ENCODE measurements around the gene CFAP299. TPM values are rescaled to one million over a fixed set of nuclear protein-coding genes. Genes with fewer than 3 reads are reported as not detected.
A peak's percentile ranks its signal among the peaks of the same experiment; 100 is the strongest.

CFAP299 gene
- polyA plus RNA-seq, 6 donors from 2014 or later, result not detected

- Mint-ChIP-seq H3K9me3 (peaks cover 5 to 16% (median 9%) of the 10 kb centered on the region in 7 donors), H3K27me3 (peaks cover 0 to 4% (median 0%) of the 10 kb centered on the region in 3 donors), H3K4me1 (no peaks in the 10 kb centered on the region), H3K36me3 (peaks cover 0 to 6% of the 10 kb centered on the region in 2 donors), H3K4me3 (no peak overlapping the region), H3K27ac (no peak overlapping the region)
- ATAC-seq (ENCODE audit: low read depth in 2 of 2), result no peak
- no peak for DNase-seq
These were observed 506.2 kb downstream of the CFAP299 start for GRCh38 chr4:80841587-80842281.

- no peaks in the 10 kb centered on the region for H3K36me3 Mint-ChIP-seq
These were observed 510.7 kb downstream of the CFAP299 start for GRCh38 chr4:80846210-80846609.

GRCh38 chr4:80852061-80852460 is 516.5 kb downstream of the CFAP299 start:
- H3K27me3 Mint-ChIP-seq, result no peaks in the 10 kb centered on the region
- DNase-seq (no peak), ATAC-seq (ENCODE audit: low read depth in 2 of 2) (no peak)
- no peaks in the 10 kb centered on the region for H3K4me1 Mint-ChIP-seq
- no peaks in the 10 kb centered on the region for H3K36me3 Mint-ChIP-seq
- no peak overlapping the region for H3K4me3 Mint-ChIP-seq
- peaks cover 0 to 6% (median 2%) of the 10 kb centered on the region in 7 donors for H3K9me3 Mint-ChIP-seq
- H3K27ac Mint-ChIP-seq, result peak overlapping the region in 1 of 6 donors; percentile 70

More at GRCh38 chr4:80846210-80846609, 510.7 kb downstream of the CFAP299 start:
- Mint-ChIP-seq H3K27me3 (peaks cover 0 to 4% (median 0%) of the 10 kb centered on the region in 3 donors), H3K4me3 (no peak overlapping the region), H3K27ac (no peak overlapping the region), H3K9me3 (peaks cover 3 to 9% (median 5%) of the 10 kb centered on the region in 7 donors), H3K4me1 (no peaks in the 10 kb centered on the region)
- no peak for ATAC-seq (ENCODE audit: low read depth in 2 of 2)
- no peak for DNase-seq

- peak overlapping the region in 1 of 6 donors; percentile 62 for H3K27ac Mint-ChIP-seq
- ATAC-seq (ENCODE audit: low read depth in 2 of 2) (no peak), DNase-seq (no peak)
- no peak overlapping the region for H3K4me3 Mint-ChIP-seq
- H3K27me3 Mint-ChIP-seq, result no peaks in the 10 kb centered on the region
- no peaks in the 10 kb centered on the region for H3K36me3 Mint-ChIP-seq
- H3K9me3 Mint-ChIP-seq, result peaks cover 0 to 5% (median 0%) of the 10 kb centered on the region in 7 donors
- H3K4me1 Mint-ChIP-seq, result peaks cover 23 to 33% (median 24%) of the 10 kb centered on the region in 3 donors
These were observed 538.0 kb downstream of the CFAP299 start for GRCh38 chr4:80873571-80873970.

- ATAC-seq (ENCODE audit: low read depth in 2 of 2) (no peak), DNase-seq (no peak)
- Mint-ChIP-seq H3K27ac (peak overlapping the region; percentile 3 to 86 (median 73)), H3K4me3 (peak overlapping the region in 3 of 8 donors; percentile 0 to 79 (median 45)), H3K36me3 (no peaks in the 10 kb centered on the region), H3K4me1 (peaks cover 23 to 36% (median 24%) of the 10 kb centered on the region in 3 donors), H3K27me3 (no peaks in the 10 kb centered on the region), H3K9me3 (peaks cover 0 to 5% (median 0%) of the 10 kb centered on the region in 7 donors)
These were observed 539.4 kb downstream of the CFAP299 start for GRCh38 chr4:80874979-80875378.

GRCh38 chr4:80875642-80876041 is 540.1 kb downstream of the CFAP299 start:
- peaks cover 23 to 37% (median 24%) of the 10 kb centered on the region in 3 donors for H3K4me1 Mint-ChIP-seq
- H3K9me3 Mint-ChIP-seq, result peaks cover 0 to 5% (median 0%) of the 10 kb centered on the region in 7 donors
- ATAC-seq (ENCODE audit: low read depth in 2 of 2) (peak; percentile 95 to 97), DNase-seq (peak; percentile 76)
- peak overlapping the region in 5 of 6 donors; percentile 3 to 86 (median 77) for H3K27ac Mint-ChIP-seq
- peak overlapping the region; percentile 1 to 79 (median 34) for H3K4me3 Mint-ChIP-seq
- no peaks in the 10 kb centered on the region for H3K27me3 Mint-ChIP-seq
- H3K36me3 Mint-ChIP-seq, result no peaks in the 10 kb centered on the region

- DNase-seq (peak; percentile 25), ATAC-seq (ENCODE audit: low read depth in 2 of 2) (peak in 1 of 2 donors; percentile 38)
- Mint-ChIP-seq H3K9me3 (peaks cover 0 to 5% (median 1%) of the 10 kb centered on the region in 7 donors), H3K27me3 (no peaks in the 10 kb centered on the region), H3K36me3 (peaks cover 0 to 3% of the 10 kb centered on the region in 2 donors), H3K4me3 (peak overlapping the region in 6 of 8 donors; percentile 3 to 78 (median 70)), H3K27ac (peak overlapping the region; percentile 64 to 93 (median 81)), H3K4me1 (peaks cover 23 to 37% (median 24%) of the 10 kb centered on the region in 3 donors)
These were observed 541.3 kb downstream of the CFAP299 start for GRCh38 chr4:80876810-80877209.

GRCh38 chr4:80878218-80878617 is 542.7 kb downstream of the CFAP299 start:
- no peak overlapping the region for H3K4me3 Mint-ChIP-seq
- peaks cover 23 to 37% (median 24%) of the 10 kb centered on the region in 3 donors for H3K4me1 Mint-ChIP-seq
- no peaks in the 10 kb centered on the region for H3K27me3 Mint-ChIP-seq
- H3K36me3 Mint-ChIP-seq, result peaks cover 0 to 7% of the 10 kb centered on the region in 2 donors
- peak overlapping the region in 1 of 6 donors; percentile 3 for H3K27ac Mint-ChIP-seq
- ATAC-seq (ENCODE audit: low read depth in 2 of 2), result no peak
- DNase-seq, result no peak
- peaks cover 0 to 6% (median 4%) of the 10 kb centered on the region in 7 donors for H3K9me3 Mint-ChIP-seq

GRCh38 chr4:80897537-80898303 is 562.2 kb downstream of the CFAP299 start:
- H3K4me3 Mint-ChIP-seq, result no peak overlapping the region
- H3K4me1 Mint-ChIP-seq, result no peaks in the 10 kb centered on the region
- ATAC-seq (ENCODE audit: low read depth in 2 of 2) (no peak), DNase-seq (no peak)
- no peak overlapping the region for H3K27ac Mint-ChIP-seq
- peaks cover 0 to 26% (median 3%) of the 10 kb centered on the region in 7 donors for H3K9me3 Mint-ChIP-seq
- H3K27me3 Mint-ChIP-seq, result no peaks in the 10 kb centered on the region
- H3K36me3 Mint-ChIP-seq, result no peaks in the 10 kb centered on the region

- no peaks in the 10 kb centered on the region for H3K27me3 Mint-ChIP-seq
- DNase-seq, result no peak
- ATAC-seq (ENCODE audit: low read depth in 2 of 2), result no peak
- H3K4me1 Mint-ChIP-seq, result no peaks in the 10 kb centered on the region
- no peak overlapping the region for H3K4me3 Mint-ChIP-seq
- no peak overlapping the region for H3K27ac Mint-ChIP-seq
- H3K9me3 Mint-ChIP-seq, result peaks cover 0 to 17% (median 9%) of the 10 kb centered on the region in 7 donors
- H3K36me3 Mint-ChIP-seq, result peaks cover 0 to 6% of the 10 kb centered on the region in 2 donors
These were observed 565.4 kb downstream of the CFAP299 start for GRCh38 chr4:80900908-80901307.

GRCh38 chr4:80903020-80903419 is 567.5 kb downstream of the CFAP299 start:
- Mint-ChIP-seq H3K36me3 (peaks cover 7 to 24% of the 10 kb centered on the region in 2 donors), H3K4me1 (no peaks in the 10 kb centered on the region), H3K4me3 (no peak overlapping the region), H3K27me3 (no peaks in the 10 kb centered on the region), H3K27ac (no peak overlapping the region), H3K9me3 (peaks cover 6 to 35% (median 29%) of the 10 kb centered on the region in 7 donors)
- ATAC-seq (ENCODE audit: low read depth in 2 of 2) (no peak), DNase-seq (no peak)

- ATAC-seq (ENCODE audit: low read depth in 2 of 2) (no peak), DNase-seq (no peak)
- Mint-ChIP-seq H3K4me3 (no peak overlapping the region), H3K27ac (no peak overlapping the region), H3K9me3 (peaks cover 6 to 40% (median 31%) of the 10 kb centered on the region in 7 donors), H3K36me3 (peaks cover 7 to 24% of the 10 kb centered on the region in 2 donors), H3K27me3 (no peaks in the 10 kb centered on the region), H3K4me1 (peaks cover 8 to 15% (median 10%) of the 10 kb centered on the region in 3 donors)
These were observed 574.4 kb downstream of the CFAP299 start for GRCh38 chr4:80909938-80910337.

GRCh38 chr4:80911458-80911857 is 575.9 kb downstream of the CFAP299 start:
- ATAC-seq (ENCODE audit: low read depth in 2 of 2) (no peak), DNase-seq (no peak)
- peaks cover 7 to 13% of the 10 kb centered on the region in 2 donors for H3K36me3 Mint-ChIP-seq

More at GRCh38 chr4:80911458-80911857, 575.9 kb downstream of the CFAP299 start:
- peaks cover 6 to 26% (median 17%) of the 10 kb centered on the region in 7 donors for H3K9me3 Mint-ChIP-seq
- H3K27me3 Mint-ChIP-seq, result no peaks in the 10 kb centered on the region
- H3K4me1 Mint-ChIP-seq, result peaks cover 8 to 15% (median 10%) of the 10 kb centered on the region in 3 donors
- no peak overlapping the region for H3K27ac Mint-ChIP-seq
- no peak overlapping the region for H3K4me3 Mint-ChIP-seq

Data from naive B cell (primary cell).